SJSA1 (cell line): ENCODE results near the gene KRTAP2-1. TPM values are rescaled to one million over a fixed set of nuclear protein-coding genes. Genes with fewer than 3 reads are reported as not detected.
A peak's percentile ranks its signal among the peaks of the same experiment; 100 is the strongest.
"Not testable (repeated sequence)": the region's sequence is repeated elsewhere in the genome, so short reads cannot be mapped to it uniquely, and the experiment has no call there.

Source experiments
- DNase-seq, 2 experiments: peaks; one replicate each; pipeline ENCODE4 v3.0.0-alpha.2; 2015 to 2020; ENCODE audit warnings: low spot score in 2 of 2, low read depth in 1 of 2
- H3K27ac ChIP-seq: fragments of 250-450 bp; sonication (Bioruptor Pico); 2 replicates; pipeline ENCODE4 v1.5.1; 2020; ENCODE audit warnings: mild to moderate bottlenecking, moderate library complexity
- H3K27me3 ChIP-seq: fragments of 250-450 bp; sonication (Bioruptor Pico); replicated peaks from 2 replicates; pipeline ENCODE4 v1.5.1; 2020; ENCODE audit warnings: mild to moderate bottlenecking, moderate library complexity
- H3K36me3 ChIP-seq: fragments of 250-450 bp; sonication (Bioruptor Pico); 2 replicates; pipeline ENCODE4 v1.5.1; 2020; ENCODE audit warnings: mild to moderate bottlenecking
- H3K4me1 ChIP-seq: fragments of 250-450 bp; sonication (Bioruptor Pico); replicated peaks from 2 replicates; pipeline ENCODE4 v1.6.1; 2021; ENCODE audit warnings: mild to moderate bottlenecking
- H3K4me3 ChIP-seq: fragments of 250-450 bp; sonication (Bioruptor Pico); 2 replicates; pipeline ENCODE4 v1.5.1; 2020; ENCODE audit warnings: mild to moderate bottlenecking
- H3K9me3 ChIP-seq: fragments of 250-450 bp; sonication (Bioruptor Pico); replicated peaks from 2 replicates; pipeline ENCODE4 v1.5.1; 2020; ENCODE audit warnings: mild to moderate bottlenecking
- total RNA-seq: library from RNA; depleted of rRNA; stranded (reverse); fragments of >200 nt; shearing (Covaris generic); gene quantifications from 2 replicates; pipeline ENCODE4 v1.2.3, GENCODE V29; 2014

Gene KRTAP2-1
- total RNA-seq, 1 experiment from 2014 or later: not detected

DNA sequence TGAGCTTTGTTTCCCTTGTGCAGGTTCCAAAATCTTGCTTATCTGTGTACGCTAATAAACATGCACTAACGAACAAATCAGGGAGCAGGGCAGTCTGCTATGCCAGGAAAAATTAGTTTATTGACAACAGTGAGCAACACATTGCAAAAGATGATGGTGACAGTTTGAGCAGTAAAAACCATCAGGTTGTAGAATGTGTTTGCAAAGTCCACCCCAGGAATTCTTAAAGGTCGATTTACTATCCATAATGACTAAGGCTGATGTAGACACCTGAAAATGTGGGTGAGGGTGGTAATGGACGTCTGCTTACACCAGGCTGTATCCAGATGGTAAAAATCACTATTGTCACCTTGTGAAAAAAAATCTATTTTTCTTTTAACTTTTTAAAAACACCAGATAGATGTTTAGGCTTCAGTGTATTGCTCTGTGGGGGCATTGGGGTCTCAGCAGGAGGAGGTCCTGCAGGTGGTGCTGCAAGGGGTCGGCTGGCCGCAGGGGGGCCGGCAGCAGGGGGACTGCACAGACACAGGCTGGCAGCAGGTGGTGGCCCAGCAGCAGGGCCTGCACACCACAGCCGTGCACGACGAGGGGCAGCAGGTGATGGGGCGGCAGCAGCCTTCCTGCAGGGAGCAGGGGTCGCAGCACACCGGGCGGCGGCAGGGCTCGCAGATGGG, 18.0 kb upstream of the KRTAP2-1 start:
- not testable (repeated sequence) for H3K36me3 ChIP-seq, H3K4me3 ChIP-seq, DNase-seq, H3K27me3 ChIP-seq, H3K27ac ChIP-seq, H3K9me3 ChIP-seq
- H3K4me1 ChIP-seq: peaks cover 66% of the 10 kb centered on the region

DNA sequence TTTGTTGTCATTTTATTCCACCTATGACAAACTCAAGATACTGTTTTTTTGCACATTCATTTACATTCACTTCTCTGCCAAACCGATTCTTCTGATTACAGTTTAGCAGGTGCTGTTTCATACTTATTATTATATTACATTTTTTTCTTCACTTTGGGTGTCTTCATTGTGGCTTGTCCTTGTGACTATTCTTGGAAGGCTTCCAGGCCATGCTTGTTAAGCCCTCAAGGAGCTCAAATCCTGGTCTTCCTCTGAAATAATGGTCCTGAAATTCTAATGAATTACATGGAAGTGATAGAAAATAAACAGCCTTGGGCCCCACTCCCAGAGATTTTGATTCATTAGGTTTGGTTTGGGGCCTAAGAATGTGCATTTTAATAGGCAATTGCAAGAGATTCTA, 17.2 kb upstream of the KRTAP2-1 start:
- no peak overlapping the region for H3K4me3 ChIP-seq

DNA sequence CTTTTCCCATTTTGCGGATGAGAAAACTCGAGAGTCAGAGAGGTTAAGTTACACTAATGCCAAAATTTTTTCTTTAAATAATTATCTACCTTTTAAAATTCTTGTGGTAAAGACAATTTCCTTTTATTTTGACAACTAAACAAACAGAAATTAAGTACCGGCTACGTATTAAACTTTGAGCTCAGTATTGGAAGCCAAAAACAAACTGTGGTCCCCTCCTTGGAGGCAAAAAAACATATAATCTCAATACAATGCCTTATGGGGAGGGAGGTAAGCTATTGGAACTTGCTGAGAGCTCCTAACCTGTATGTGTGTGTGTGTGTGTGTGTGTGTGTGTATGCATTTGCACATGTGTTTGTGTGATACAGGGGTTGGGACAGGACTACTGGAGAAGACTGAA, 16.3 kb upstream of the KRTAP2-1 start:
- Histone ChIP-seq H3K4me1 (peaks cover 81% of the 10 kb centered on the region), H3K27ac (peak overlapping the region; percentile 97; the same call in 1 of the 2 replicates)

More for the DNA sequence above, 17.2 kb upstream of the KRTAP2-1 start:
- H3K27me3 ChIP-seq: no peaks in the 10 kb centered on the region
- H3K9me3 ChIP-seq: peaks cover 6% of the 10 kb centered on the region; the same call in 1 of the 2 replicates
- H3K36me3 ChIP-seq: no peaks in the 10 kb centered on the region
- H3K27ac ChIP-seq: no peak overlapping the region
- peaks cover 74% of the 10 kb centered on the region for H3K4me1 ChIP-seq
- DNase-seq: no peak

DNA sequence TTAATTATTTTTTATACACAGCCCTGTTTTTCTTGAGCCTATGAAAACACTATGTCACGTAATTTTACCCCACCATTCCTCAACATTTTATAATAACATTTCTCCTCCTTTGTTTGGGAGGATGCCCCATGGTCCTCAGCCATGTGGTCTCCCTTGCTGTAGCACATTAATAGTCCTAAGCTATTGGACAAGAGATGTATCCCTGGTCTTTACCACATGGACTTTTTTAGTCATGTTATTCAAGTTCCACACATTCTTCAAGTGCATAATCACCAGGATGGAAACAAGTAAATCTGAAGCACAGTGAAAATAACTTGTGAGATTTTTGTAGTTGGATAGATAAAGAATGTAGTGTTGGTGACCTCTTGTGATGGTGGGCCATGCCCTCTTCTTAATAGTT, 14.8 kb upstream of the KRTAP2-1 start:
- peaks cover 6% of the 10 kb centered on the region; the same call in 1 of the 2 replicates for H3K9me3 ChIP-seq
- no peaks in the 10 kb centered on the region for H3K36me3 ChIP-seq
- peak overlapping the region; percentile 97 for H3K27ac ChIP-seq
- no peaks in the 10 kb centered on the region for H3K27me3 ChIP-seq
- no peak overlapping the region for H3K4me3 ChIP-seq
- DNase-seq: peak; percentile 65 to 90
- peaks cover 79% of the 10 kb centered on the region for H3K4me1 ChIP-seq

More for the DNA sequence above, 16.3 kb upstream of the KRTAP2-1 start:
- Histone ChIP-seq H3K4me3 (no peak overlapping the region), H3K27me3 (no peaks in the 10 kb centered on the region), H3K36me3 (no peaks in the 10 kb centered on the region), H3K9me3 (peaks cover 6% of the 10 kb centered on the region; the same call in 1 of the 2 replicates)
- DNase-seq: no peak

DNA sequence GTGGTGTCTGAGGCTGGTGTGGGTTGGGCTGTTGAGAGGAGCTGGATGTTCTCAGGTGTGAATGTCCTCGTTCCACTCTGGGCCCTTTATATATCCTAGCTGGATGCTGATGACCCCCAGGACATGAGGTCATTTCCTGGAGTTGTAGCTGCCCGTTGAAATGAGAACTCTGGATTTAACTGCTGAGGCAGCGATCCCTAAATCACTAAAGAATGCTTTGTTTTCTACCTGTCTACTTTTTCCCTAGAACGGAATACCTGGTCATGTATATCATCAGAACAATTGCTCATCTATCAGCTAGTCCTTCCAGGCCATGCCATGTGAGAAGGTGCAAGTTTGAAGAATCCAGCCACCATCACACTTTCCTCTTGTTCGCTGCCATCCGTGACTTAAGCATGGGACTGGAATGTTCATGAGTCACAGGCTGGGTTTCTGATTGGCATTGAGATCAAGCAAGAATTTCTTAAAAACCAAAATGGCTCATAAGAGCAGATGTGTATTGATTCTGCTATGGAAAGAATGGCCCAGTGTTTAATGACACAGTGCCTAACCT, 13.0 kb upstream of the KRTAP2-1 start, which contains the start of gene KRTAP2-3:
Gene KRTAP2-3 (minus strand): TSS at position 63 of the 553 bp plus-strand sequence. CDS start 64 bp downstream, outside the sequence.
- peak; percentile 83 to 91 for DNase-seq
- peaks cover 65% of the 10 kb centered on the region for H3K4me1 ChIP-seq
- no peaks in the 10 kb centered on the region for H3K27me3 ChIP-seq
- no peaks in the 10 kb centered on the region for H3K36me3 ChIP-seq
- no peak within 1 kb of the TSS for H3K4me3 ChIP-seq
- peak within 1 kb of the TSS; percentile 97 for H3K27ac ChIP-seq
- peaks cover 6% of the 10 kb centered on the region; the same call in 1 of the 2 replicates for H3K9me3 ChIP-seq

DNA sequence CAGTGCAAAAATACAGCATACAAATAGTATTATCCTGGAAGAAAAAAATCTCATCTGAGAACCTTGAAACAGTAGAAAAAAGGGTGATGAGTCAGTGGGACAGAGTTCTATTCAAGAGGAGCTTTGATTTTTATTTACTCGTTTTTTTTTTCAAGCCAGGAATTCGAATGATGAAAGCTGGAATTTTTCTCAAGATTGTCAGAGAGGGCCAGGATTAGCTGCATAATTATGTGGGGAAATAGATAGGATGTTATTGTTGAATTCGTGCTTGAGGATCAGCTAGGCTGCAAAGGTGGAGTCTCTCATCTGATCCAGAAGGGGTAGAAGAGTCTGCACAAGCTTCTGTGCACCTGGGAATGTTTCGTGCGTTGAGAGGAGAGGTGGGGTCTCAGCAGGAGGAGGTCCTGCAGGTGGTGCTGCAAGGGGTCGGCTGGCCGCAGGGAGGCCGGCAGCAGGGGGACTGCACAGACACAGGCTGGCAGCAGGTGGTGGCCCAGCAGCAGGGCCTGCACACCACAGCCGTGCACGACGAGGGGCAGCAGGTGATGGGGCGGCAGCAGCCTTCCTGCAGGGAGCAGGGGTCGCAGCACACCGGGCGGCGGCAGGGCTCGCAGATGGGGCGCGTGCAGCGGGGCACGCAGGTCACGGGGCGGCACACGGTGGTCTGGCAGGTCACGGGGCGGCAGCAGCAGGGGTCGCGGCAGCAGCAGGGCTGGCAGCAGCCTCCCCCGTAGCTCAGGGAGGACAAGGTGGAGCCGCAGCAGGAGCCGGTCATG, 12.3 kb upstream of the KRTAP2-1 start:
- H3K27me3 ChIP-seq, H3K4me3 ChIP-seq, H3K36me3 ChIP-seq, H3K9me3 ChIP-seq: not testable (repeated sequence)
- peak; percentile 47 to 95 for DNase-seq
- Histone ChIP-seq H3K27ac (peak overlapping the region; percentile 97), H3K4me1 (peaks cover 61% of the 10 kb centered on the region)

DNA sequence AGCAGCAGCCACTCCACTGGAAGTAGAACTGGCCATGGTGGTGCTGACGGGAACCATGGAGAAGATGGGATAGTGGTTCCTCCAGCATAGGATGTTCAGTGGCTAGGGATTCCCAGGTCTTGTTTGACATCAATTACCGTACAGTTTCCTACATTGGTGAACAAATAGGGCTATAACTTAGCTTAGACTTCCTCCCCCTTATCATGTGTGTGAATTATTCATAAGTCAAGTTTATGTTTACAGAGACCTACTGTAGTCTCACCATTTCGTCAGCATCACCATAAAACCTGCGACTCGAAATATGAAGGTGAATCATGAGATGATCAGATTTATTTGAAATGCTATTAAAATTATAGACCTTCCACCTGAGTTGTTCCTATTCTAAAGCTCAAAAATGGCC, 11.6 kb upstream of the KRTAP2-1 start:
- no peak for DNase-seq
- H3K27me3 ChIP-seq: no peaks in the 10 kb centered on the region
- no peak overlapping the region for H3K4me3 ChIP-seq
- peak overlapping the region; percentile 97 for H3K27ac ChIP-seq
- H3K36me3 ChIP-seq: no peaks in the 10 kb centered on the region
- peaks cover 6% of the 10 kb centered on the region; the same call in 1 of the 2 replicates for H3K9me3 ChIP-seq
- H3K4me1 ChIP-seq: peaks cover 56% of the 10 kb centered on the region

DNA sequence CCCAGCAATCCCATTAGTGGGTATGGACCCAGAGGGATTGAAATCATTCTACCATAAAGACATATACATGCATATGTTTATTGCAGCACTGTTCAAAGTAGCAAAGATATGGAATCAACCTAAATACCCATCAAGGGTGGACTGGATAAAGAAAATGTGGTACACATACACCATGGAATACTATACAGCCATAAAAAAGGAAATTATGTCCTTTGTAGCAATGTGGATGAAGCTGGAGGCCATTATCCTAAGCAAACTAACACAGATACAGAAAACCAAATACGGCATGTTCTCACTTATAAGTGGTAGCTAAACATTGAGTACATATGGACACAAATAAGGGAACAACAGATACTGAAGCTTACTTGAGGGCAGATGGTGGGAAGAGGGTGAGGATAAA, 10.4 kb upstream of the KRTAP2-1 start:
- Histone ChIP-seq H3K27me3 (no peaks in the 10 kb centered on the region), H3K36me3 (no peaks in the 10 kb centered on the region), H3K27ac (no peak overlapping the region), H3K9me3 (peaks cover 6% of the 10 kb centered on the region; the same call in 1 of the 2 replicates), H3K4me1 (peaks cover 47% of the 10 kb centered on the region), H3K4me3 (no peak overlapping the region)
- DNase-seq: no peak

DNA sequence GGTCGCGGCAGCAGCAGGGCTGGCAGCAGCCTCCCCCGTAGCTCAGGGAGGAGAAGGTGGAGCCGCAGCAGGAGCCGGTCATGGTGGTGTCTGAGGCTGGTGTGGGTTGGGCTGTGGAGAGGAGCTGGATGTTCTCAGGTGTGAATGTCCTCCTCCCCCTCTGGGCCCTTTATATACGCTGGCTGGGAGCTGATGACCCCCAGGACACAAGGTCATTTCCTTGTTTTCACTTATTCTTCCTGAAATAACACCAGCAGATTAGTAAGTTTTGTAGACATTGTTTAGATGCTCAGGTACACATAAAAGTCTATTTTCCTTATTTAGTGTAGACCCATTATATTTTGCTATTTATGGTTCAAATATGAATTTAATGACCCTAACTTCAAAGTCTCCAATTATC, 8.0 kb upstream of the KRTAP2-1 start, which contains the start of gene KRTAP2-2:
Gene KRTAP2-2 (minus strand): TSS at position 101 of the 400 bp plus-strand sequence. CDS start 19 bp downstream, at position 82.
- H3K4me1 ChIP-seq: peaks cover 28% of the 10 kb centered on the region
- not testable (repeated sequence) for H3K4me3 ChIP-seq, DNase-seq, H3K27ac ChIP-seq, H3K9me3 ChIP-seq, H3K27me3 ChIP-seq, H3K36me3 ChIP-seq

DNA sequence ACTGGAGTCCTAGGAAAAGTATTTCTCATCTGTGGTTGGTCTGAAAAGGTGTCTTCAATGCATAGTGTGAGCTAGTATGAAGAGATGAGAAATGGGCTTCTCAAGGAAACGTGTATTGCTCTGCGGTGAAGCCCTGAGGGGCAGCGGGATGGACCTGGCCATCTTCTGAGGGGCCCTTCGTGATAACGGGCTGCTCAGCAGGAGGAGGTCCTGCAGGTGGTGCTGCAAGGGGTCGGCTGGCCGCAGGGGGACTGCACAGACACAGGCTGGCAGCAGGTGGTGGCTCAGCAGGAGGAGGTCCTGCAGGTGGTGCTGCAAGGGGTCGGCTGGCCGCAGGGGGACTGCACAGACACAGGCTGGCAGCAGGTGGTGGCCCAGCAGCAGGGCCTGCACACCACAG, 7.4 kb upstream of the KRTAP2-1 start:
- not testable (repeated sequence) for H3K9me3 ChIP-seq, DNase-seq, H3K27ac ChIP-seq, H3K36me3 ChIP-seq, H3K27me3 ChIP-seq, H3K4me3 ChIP-seq
- H3K4me1 ChIP-seq: peaks cover 22% of the 10 kb centered on the region

DNA sequence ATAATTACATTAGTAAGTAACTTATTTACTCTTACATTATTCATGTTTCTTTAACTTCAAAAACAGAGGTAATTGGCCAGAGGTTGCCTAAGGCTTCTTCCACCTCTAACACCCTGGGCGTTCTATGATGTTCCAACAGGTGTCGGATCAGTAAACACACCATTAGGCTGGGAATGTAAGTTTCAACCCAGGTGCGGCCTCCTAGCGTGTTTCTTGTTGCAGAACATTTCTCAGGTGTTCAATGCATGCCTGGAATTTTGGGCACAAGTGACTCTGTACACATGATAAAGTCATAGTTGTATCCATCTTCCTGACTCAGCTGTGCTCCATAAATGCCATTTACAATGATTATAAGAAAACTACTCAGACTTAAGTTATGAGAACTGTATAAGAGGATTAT, 6.9 kb upstream of the KRTAP2-1 start:
- no peak for DNase-seq
- H3K9me3 ChIP-seq: no peaks in the 10 kb centered on the region
- peaks cover 21% of the 10 kb centered on the region for H3K4me1 ChIP-seq
- H3K27me3 ChIP-seq: no peaks in the 10 kb centered on the region
- no peaks in the 10 kb centered on the region for H3K36me3 ChIP-seq
- H3K4me3 ChIP-seq: no peak overlapping the region
- H3K27ac ChIP-seq: no peak overlapping the region

DNA sequence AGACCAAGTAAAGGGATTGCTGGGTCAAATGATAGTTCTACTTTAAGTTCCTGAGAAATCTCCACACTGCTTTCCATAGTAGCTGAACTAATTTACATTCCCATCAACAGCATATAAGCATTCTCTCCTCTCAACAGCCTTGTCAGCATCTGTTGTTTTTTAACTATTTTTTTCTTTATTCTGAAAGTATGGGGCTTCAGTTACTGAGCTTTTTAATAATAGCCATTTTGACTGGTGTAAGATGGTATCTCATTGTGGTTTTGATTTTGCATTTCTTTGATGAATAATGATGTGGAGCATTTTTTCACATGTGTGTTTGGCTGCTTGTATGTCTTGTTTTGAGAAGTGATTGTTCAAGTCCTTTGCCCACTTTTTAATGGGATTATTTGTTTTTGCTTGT, 5.5 kb upstream of the KRTAP2-1 start:
- H3K27ac ChIP-seq: no peak overlapping the region
- H3K27me3 ChIP-seq: no peaks in the 10 kb centered on the region
- no peak for DNase-seq
- no peaks in the 10 kb centered on the region for H3K36me3 ChIP-seq
- no peak overlapping the region for H3K4me3 ChIP-seq
- H3K9me3 ChIP-seq: no peaks in the 10 kb centered on the region
- H3K4me1 ChIP-seq: peaks cover 25% of the 10 kb centered on the region

DNA sequence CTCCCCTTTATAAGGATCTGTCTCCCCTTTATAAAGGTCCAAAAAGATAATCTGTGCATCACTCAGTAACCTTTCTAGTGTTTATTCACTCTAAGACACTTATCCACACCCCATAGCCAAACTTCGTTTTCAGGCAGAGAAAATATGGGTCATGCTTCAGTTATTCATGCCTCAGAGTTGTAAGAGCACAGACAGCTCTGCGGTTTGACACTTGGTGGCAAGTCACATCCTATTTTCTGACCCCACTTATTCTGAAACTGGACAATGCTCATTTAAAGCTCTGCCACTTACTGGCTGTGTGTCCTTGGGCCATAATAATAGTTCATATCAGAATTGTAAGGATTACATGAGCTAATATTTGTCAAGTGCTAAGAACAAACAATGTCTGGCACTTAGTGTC, 2.0 kb upstream of the KRTAP2-1 start:
- H3K4me1 ChIP-seq: peaks cover 25% of the 10 kb centered on the region
- peak; percentile 51 to 69 for DNase-seq
- H3K9me3 ChIP-seq: no peaks in the 10 kb centered on the region
- no peak overlapping the region for H3K4me3 ChIP-seq
- H3K27ac ChIP-seq: peak overlapping the region; percentile 90
- no peaks in the 10 kb centered on the region for H3K27me3 ChIP-seq
- no peaks in the 10 kb centered on the region for H3K36me3 ChIP-seq

DNA sequence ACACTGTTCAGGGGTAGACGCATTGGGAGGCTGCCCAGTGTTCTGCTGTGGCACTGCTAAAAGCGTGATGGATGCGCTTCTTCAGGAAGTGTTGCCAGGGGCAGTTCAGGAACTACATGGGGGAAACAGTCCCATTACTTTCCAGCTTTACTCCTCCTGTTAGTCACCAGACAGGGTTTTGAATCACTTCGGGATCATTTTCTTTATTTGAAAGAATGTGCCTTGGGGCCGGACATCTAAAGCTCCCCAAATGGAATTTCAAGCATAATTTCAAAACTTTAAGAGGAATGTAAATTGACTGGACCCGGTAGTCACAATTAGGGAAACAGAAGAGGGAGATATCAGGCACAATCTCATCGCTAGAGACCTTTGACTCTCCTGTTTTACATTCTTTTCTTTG, 1.3 kb upstream of the KRTAP2-1 start:
- Histone ChIP-seq H3K9me3 (no peaks in the 10 kb centered on the region), H3K27ac (peak overlapping the region; percentile 90), H3K27me3 (no peaks in the 10 kb centered on the region), H3K4me1 (peaks cover 25% of the 10 kb centered on the region), H3K36me3 (no peaks in the 10 kb centered on the region), H3K4me3 (no peak overlapping the region)
- DNase-seq: peak; percentile 48 to 67
